Measurements from ENCODE around the gene TPM3.

DNA sequence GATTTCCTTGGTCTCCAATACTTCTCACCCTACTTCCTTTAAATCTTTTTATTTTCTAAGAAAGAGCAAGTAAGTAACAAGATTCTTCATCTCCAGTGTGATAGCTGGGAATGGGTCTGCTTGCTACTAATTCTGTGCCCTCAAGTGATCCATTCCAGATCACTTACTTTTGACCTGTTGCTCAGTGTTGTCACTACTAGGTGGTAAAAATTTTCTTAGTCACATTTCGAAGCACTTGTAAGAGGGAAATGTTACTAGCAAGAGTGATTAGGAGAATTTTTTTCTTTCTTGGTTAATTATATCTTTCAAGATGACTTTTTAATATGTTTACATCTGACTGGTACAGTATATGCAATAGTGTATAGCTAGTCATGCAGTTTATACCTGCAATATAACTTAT lies 31.0 kb upstream of the TPM3 start:
- TF ChIP-seq, protein P1, sequence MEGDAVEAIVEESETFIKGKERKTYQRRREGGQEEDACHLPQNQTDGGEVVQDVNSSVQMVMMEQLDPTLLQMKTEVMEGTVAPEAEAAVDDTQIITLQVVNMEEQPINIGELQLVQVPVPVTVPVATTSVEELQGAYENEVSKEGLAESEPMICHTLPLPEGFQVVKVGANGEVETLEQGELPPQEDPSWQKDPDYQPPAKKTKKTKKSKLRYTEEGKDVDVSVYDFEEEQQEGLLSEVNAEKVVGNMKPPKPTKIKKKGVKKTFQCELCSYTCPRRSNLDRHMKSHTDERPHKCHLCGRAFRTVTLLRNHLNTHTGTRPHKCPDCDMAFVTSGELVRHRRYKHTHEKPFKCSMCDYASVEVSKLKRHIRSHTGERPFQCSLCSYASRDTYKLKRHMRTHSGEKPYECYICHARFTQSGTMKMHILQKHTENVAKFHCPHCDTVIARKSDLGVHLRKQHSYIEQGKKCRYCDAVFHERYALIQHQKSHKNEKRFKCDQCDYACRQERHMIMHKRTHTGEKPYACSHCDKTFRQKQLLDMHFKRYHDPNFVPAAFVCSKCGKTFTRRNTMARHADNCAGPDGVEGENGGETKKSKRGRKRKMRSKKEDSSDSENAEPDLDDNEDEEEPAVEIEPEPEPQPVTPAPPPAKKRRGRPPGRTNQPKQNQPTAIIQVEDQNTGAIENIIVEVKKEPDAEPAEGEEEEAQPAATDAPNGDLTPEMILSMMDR (IDR thresholded peaks at IDR 0.05): no peak
- no peak for TF ChIP-seq REST (IDR thresholded peaks at IDR 0.05; ENCODE audit: insufficient read depth in 1 of 2, low read depth in 2 of 2, low read length in 1 of 2)
